Epithelial cell of proximal tubule (primary cell): ENCODE measurements around the gene EFCAB6. TPM values are rescaled to one million over a fixed set of nuclear protein-coding genes. Genes with fewer than 3 reads are reported as not detected.

Source experiments
- DNase-seq: peaks from one replicate; pipeline ENCODE4 v3.0.0-alpha.2; 2011; ENCODE audit warnings: low read depth
- H3K4me3 ChIP-seq: 2 replicates; pipeline ENCODE4 v1.5.1; 2011; ENCODE audit warnings: low read depth, mild to moderate bottlenecking, low read length
- total RNA-seq: library from RNA; depleted of rRNA; stranded (reverse); fragments of >200 nt; gene quantifications from 2 replicates; pipeline ENCODE4 v1.2.3, GENCODE V29; 2015
- TF ChIP-seq, protein P1 (sequence below): conservative IDR thresholded peaks from 2 replicates; pipeline ENCODE4 v1.5.1; 2012; ENCODE audit warnings: low read depth, mild to moderate bottlenecking, low read length

EFCAB6 gene
- total RNA-seq, 1 donor from 2014 or later: 0.23 TPM

DNA sequence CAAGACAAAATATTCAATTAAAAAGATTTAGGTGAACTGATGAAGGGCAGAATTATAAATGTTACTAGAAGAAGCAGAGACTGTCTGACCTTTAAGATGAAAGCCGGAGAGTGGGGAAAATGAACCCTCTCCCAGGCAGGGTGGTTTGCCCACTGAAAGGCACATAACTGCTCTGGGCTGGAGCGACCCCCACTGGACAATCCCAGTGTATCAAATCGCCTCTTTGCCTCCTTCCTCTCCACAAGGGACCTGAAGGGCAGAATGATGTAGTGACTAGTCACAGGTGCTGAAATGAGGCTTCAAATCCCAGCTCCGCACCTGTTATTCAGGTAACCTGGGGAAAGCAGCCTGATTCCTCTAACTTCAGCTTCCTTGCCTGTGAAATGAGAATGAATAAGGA lies 69.0 kb downstream of the EFCAB6 start:
- TF ChIP-seq, protein P1, sequence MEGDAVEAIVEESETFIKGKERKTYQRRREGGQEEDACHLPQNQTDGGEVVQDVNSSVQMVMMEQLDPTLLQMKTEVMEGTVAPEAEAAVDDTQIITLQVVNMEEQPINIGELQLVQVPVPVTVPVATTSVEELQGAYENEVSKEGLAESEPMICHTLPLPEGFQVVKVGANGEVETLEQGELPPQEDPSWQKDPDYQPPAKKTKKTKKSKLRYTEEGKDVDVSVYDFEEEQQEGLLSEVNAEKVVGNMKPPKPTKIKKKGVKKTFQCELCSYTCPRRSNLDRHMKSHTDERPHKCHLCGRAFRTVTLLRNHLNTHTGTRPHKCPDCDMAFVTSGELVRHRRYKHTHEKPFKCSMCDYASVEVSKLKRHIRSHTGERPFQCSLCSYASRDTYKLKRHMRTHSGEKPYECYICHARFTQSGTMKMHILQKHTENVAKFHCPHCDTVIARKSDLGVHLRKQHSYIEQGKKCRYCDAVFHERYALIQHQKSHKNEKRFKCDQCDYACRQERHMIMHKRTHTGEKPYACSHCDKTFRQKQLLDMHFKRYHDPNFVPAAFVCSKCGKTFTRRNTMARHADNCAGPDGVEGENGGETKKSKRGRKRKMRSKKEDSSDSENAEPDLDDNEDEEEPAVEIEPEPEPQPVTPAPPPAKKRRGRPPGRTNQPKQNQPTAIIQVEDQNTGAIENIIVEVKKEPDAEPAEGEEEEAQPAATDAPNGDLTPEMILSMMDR: no peak
- no peak for DNase-seq

DNA sequence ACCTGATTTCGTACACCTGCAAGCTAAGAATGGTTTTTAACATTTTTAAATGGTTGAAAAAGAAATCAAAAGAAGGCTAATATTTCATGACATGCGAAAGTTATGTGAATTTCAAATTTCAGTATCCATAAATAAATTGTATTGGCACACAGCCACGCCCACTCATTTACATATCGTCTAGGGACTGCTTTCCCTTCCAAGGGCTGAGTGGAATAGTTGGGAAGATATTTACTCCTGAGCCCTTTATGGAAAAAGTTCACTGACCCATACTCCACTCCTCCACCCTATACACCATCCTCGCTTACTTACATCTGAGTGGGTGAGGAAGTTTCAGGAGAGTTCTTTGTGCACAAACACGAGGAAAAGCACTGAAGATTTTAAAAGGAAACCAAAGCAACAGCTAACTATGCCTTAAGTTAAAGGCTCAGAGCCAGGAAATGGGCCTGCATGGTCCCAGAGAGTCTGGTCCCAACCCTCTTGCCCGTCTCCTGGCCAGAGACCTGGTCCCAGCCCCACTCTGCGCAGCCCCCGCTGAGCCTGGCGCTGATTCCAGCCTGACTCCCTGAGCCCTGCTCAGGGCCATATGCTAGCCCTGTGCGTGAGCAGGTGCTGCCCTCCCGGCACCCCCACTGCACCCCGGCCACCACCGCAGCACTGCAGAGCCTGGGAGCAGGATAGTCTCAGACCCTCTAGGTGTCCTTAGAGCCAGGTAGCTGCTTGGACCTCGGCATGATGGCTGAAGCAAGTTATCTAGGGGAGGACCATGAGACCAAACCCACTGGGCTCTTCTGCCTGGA lies 69.8 kb downstream of the EFCAB6 start:
- no peak for DNase-seq
- H3K4me3 ChIP-seq: no peak overlapping the region
- TF ChIP-seq, protein P1: no peak

More for the DNA sequence above, 69.0 kb downstream of the EFCAB6 start:
- no peak overlapping the region for H3K4me3 ChIP-seq

DNA sequence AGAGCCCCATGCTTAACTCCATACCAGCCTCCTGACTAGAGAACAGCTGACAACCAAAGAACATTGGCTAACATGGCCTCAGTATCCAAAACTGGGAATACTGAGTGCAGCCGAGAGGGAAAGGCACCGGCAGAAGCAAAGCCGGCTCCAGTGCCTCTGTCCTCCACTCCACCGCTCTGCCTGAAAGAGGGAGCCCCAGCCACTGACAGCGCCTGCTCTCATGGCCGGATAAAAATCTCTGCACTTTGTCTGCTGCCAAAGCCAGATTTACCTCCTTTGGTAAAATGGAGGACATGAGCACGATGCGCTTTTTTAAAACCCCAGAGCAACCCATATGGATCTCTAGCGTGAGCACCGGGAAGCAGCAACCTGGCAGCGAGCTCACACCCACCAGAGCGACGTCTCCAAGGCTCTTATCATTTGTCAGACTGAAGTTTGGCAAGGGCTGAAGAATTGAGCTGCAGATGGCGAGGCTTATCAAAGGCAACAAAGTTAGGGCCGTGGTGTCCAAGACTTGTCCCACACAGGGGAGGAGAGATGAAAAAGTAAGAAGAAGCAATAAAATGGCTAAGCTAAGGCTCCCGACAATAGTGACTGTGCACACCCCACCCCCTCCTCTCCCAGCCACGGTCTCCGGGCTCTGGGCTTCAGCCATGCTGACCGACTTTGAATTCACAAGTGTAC lies 71.4 kb downstream of the EFCAB6 start:
- DNase-seq: no peak
- TF ChIP-seq, protein P1: no peak
- H3K4me3 ChIP-seq: no peak overlapping the region

DNA sequence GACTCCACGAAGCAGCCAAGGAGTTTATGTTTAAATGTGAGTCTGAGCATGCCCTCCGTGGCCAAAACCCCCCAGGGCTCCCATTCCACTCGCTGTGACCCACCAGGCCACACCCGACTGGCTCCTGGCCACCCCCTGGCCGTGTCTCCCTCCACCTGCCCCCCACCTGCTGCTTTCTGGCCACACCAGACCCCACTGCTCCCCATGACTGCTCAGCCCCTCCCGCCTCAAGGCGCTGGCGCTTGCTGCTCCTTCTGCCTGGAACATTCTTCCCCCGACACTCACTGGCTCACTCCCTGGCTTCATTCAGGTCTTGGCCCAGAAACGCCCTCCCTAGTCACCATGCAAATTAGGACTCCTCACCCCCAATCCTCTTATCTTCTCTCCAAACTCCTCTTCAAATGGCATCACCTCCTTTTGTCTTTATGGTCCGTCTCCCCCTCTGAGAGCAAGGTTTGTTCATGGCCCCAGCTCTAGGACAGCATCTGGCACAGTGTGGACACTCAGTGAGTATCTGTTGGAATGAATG lies 72.2 kb downstream of the EFCAB6 start:
- no peak for DNase-seq
- TF ChIP-seq, protein P1: no peak
- no peak overlapping the region for H3K4me3 ChIP-seq

DNA sequence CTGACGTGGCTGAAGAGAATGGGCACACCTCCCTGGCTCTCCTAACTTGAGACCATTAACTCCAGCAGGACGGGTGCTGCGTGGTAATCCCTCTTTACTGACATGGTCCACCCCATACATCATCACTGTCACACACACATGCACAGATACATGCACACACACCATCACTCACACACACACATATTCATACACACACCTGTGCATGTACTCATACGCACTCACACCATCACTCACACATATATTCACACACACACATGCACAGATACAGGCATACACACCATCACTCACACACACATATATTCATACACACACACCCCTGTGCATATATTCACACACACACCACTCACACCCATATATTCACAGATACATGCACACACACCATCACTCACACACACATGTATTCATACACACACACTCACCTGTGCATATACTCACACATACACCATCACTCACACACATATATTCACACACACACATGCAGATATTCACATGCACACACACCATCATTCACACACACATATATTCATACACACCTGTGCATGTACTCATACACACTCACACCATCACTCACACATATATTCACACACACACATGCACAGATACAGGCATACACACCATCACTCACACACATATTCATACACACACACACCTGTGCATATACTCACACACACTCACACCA lies 74.8 kb downstream of the EFCAB6 start:
- DNase-seq: no peak
- no peak overlapping the region for H3K4me3 ChIP-seq
- TF ChIP-seq, protein P1: no peak

DNA sequence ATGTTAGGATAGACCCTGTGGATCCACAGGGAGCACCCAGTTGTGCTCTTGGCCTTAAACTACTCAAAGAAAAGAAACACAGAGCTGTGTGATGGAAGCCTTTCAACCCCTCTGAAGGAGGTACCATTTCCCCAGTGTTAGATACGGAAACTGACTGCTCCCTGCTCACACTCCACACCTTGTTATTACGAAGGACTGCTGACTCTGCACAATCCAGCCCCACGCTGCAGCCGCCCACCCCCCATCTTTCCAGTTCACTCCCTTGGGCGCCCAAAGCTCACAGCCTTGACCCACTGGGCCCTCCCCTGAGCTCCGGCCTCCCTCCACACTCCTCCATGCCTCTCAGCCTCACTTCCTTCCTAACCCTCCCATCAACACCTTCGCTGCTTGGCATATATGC lies 75.5 kb downstream of the EFCAB6 start:
- no peak overlapping the region for H3K4me3 ChIP-seq
- DNase-seq: no peak
- TF ChIP-seq, protein P1: no peak
